ENCODE data around the gene MDM2. TPM values are rescaled to one million over a fixed set of nuclear protein-coding genes. Genes with fewer than 3 reads are reported as not detected.

The MDM2 gene
- total and polyA plus RNA-seq, 2 experiments from 2014 or later = 80.4 to 111 TPM

DNA sequence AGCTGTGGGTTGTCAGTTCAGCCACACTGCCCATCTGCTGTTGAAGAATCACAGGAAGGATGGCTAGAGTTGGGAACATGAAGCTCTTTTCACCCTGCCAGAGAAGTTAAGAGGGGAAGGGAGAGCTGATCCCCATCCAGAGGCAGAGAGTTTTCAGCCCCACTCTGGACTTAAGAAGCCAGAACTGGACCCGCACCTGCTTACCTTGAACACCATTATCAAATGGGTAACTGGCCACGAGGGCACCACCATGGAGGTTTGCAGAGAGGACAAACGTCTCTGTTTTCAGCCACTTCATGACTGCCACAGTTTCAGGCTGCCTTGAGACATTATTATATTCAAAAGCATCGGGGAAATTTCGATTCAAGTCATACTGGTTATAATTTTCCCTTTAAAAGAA is 62.0 kb downstream of the MDM2 start:
- TF ChIP-seq EZH2 (IDR thresholded peaks at IDR 0.05; ENCODE audit: insufficient read depth, poor library complexity, severe bottlenecking) (no peak), EZH2phosphoT487 (IDR thresholded peaks at IDR 0.05; ENCODE audit: insufficient read depth, low read depth) (no peak)
- Histone ChIP-seq H3K9ac (no peak overlapping the region), H3K4me3 (no peak overlapping the region), H3K79me2 (ENCODE audit: insufficient read depth) (no peaks in the 10 kb centered on the region), H3K9me2 (ENCODE audit: insufficient read depth) (no peaks in the 10 kb centered on the region), H3K4me2 (ENCODE audit: unreplicated experiment) (no peak overlapping the region), H4K20me1 (ENCODE audit: insufficient read depth) (no peaks in the 10 kb centered on the region), H3K9me3 (ENCODE audit: low read depth) (no peaks in the 10 kb centered on the region), H3K27ac (no peak overlapping the region), H3K27me3 (replicated peaks; ENCODE audit: insufficient read depth) (no peaks in the 10 kb centered on the region), H3F3A (ENCODE audit: insufficient read depth) (no peaks in the 10 kb centered on the region), H3K36me3 (ENCODE audit: low read depth) (no peaks in the 10 kb centered on the region), H3K4me1 (ENCODE audit: insufficient read depth) (0 out of 2 replicates have a peak, but pooled peaks cover 5% of the 10 kb centered on the region), H2AFZ (no peak overlapping the region)
- 69 to 77% methylated on average over 5 of the region's 5 CpGs for WGBS, 2 experiments (ENCODE audit: low coverage in 1 of 2, low lambda C conversion rate in 2 of 2, missing lambda C conversion rate in 2 of 2)
- in situ Hi-C loops (cut with MboI) = loop anchor here (25.0 kb wide), 1 partner anchor 367 kb away; the partner anchor contains the start of gene CPSF6
- no peak for DNase-seq

DNA sequence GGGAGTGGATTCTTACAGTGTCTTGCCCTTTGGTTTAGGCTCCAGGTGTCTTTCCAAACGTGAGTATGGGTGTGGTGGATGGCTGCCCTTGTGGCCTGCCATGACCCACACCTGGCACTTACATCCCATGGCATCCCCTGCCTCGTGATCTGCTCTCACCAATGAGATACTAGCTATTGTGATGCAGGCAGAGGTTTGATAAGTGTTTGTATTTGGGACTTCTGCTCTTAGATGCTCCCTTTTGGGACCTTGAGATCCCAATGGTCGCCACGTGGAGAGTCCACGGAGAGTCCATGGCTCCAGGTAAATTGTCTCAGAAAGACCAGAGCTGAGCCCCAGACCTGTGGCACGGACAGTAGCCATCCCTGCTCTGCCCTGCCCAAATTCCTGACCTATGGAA is 62.5 kb downstream of the MDM2 start:
- Histone ChIP-seq H3K9me2 (ENCODE audit: insufficient read depth) (no peaks in the 10 kb centered on the region), H3K36me3 (ENCODE audit: low read depth) (no peaks in the 10 kb centered on the region), H3K27me3 (replicated peaks; ENCODE audit: insufficient read depth) (no peaks in the 10 kb centered on the region), H3F3A (ENCODE audit: insufficient read depth) (no peaks in the 10 kb centered on the region), H3K9me3 (ENCODE audit: low read depth) (no peaks in the 10 kb centered on the region), H3K4me2 (ENCODE audit: unreplicated experiment) (no peak overlapping the region), H3K4me3 (no peak overlapping the region), H3K9ac (no peak overlapping the region), H4K20me1 (ENCODE audit: insufficient read depth) (no peaks in the 10 kb centered on the region), H3K27ac (no peak overlapping the region), H2AFZ (no peak overlapping the region), H3K4me1 (ENCODE audit: insufficient read depth) (0 out of 2 replicates have a peak, but pooled peaks cover 3% of the 10 kb centered on the region), H3K79me2 (ENCODE audit: insufficient read depth) (no peaks in the 10 kb centered on the region)
- WGBS, 2 experiments (ENCODE audit: low coverage in 1 of 2, low lambda C conversion rate in 2 of 2, missing lambda C conversion rate in 2 of 2) = 68 to 70% methylated on average over 6 of the region's 6 CpGs
- no peak for DNase-seq
- TF ChIP-seq EZH2 (IDR thresholded peaks at IDR 0.05; ENCODE audit: insufficient read depth, poor library complexity, severe bottlenecking) (no peak), EZH2phosphoT487 (IDR thresholded peaks at IDR 0.05; ENCODE audit: insufficient read depth, low read depth) (no peak)
- in situ Hi-C loops (cut with MboI) = loop anchor here (25.0 kb wide), 1 partner anchor 367 kb away; the partner anchor contains the start of gene CPSF6

DNA sequence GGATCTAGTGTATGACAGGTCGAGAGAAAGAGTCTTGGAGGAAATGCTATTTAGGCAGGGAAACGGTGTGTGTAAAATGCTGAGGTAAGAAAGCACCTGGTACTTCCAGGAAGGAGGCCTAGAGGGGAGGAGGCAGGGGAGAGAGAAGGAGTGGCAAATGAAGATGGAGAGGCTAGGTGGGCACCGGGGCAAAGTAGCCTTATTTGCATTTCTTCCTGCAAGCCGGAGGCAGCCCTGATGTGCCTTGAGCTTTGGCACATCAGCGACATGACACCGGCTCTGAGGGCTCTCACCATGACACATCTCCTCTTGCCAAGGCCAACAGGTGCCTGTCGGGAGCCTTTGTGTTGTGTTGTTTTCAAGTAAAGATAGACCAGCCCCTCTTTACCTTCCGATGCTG is 63.4 kb downstream of the MDM2 start:
- Histone ChIP-seq H3K79me2 (ENCODE audit: insufficient read depth) (no peaks in the 10 kb centered on the region), H3K27ac (no peak overlapping the region), H3F3A (ENCODE audit: insufficient read depth) (no peaks in the 10 kb centered on the region), H3K9ac (no peak overlapping the region), H4K20me1 (ENCODE audit: insufficient read depth) (no peaks in the 10 kb centered on the region), H3K27me3 (replicated peaks; ENCODE audit: insufficient read depth) (no peaks in the 10 kb centered on the region), H3K4me2 (ENCODE audit: unreplicated experiment) (no peak overlapping the region), H3K36me3 (ENCODE audit: low read depth) (no peaks in the 10 kb centered on the region), H3K4me3 (no peak overlapping the region), H3K4me1 (ENCODE audit: insufficient read depth) (no peaks in the 10 kb centered on the region), H3K9me3 (ENCODE audit: low read depth) (no peaks in the 10 kb centered on the region), H3K9me2 (ENCODE audit: insufficient read depth) (no peaks in the 10 kb centered on the region), H2AFZ (no peak overlapping the region)
- TF ChIP-seq EZH2 (IDR thresholded peaks at IDR 0.05; ENCODE audit: insufficient read depth, poor library complexity, severe bottlenecking) (no peak), EZH2phosphoT487 (IDR thresholded peaks at IDR 0.05; ENCODE audit: insufficient read depth, low read depth) (no peak)
- no peak for DNase-seq
- in situ Hi-C loops (cut with MboI) = loop anchor here (25.0 kb wide), 1 partner anchor 366 kb away; the partner anchor contains the start of gene CPSF6
- WGBS, 2 experiments (ENCODE audit: low coverage in 1 of 2, low lambda C conversion rate in 2 of 2, missing lambda C conversion rate in 2 of 2) = 74 to 75% methylated on average over 8 of the region's 8 CpGs

DNA sequence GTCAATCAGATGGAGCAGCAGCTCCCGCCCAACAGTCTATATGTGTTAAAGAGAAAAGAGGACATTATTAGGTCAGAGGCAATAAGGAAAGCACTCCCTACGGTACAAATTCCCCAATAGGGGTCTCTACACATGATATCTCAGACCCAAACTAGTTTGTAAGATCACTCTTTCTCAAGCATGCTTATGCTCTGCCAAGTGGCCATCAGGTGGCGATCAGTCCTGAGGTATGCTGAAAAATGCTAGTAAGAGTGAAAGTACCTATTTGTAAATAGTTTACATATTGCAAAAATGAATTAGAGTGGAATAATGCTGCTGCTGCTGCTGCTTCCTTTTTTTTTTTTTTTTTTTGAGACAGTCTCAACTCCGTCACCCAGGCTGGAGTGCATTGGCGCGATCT is 63.9 kb downstream of the MDM2 start:
- H3K9me3 ChIP-seq (ENCODE audit: low read depth) = no peaks in the 10 kb centered on the region
- H3K36me3 ChIP-seq (ENCODE audit: low read depth) = no peaks in the 10 kb centered on the region
- 81 to 82% methylated on average over 6 of the region's 6 CpGs for WGBS, 2 experiments (ENCODE audit: low coverage in 1 of 2, low lambda C conversion rate in 2 of 2, missing lambda C conversion rate in 2 of 2)
- in situ Hi-C loops (cut with MboI) = loop anchor here (25.0 kb wide), 1 partner anchor 365 kb away; the partner anchor contains the start of gene CPSF6
- H3K4me3 ChIP-seq = no peak overlapping the region
- no peaks in the 10 kb centered on the region for H3K27me3 ChIP-seq (replicated peaks; ENCODE audit: insufficient read depth)
- H2AFZ ChIP-seq = no peak overlapping the region
- no peaks in the 10 kb centered on the region for H3K9me2 ChIP-seq (ENCODE audit: insufficient read depth)
- no peak overlapping the region for H3K27ac ChIP-seq
- no peaks in the 10 kb centered on the region for H3K4me1 ChIP-seq (ENCODE audit: insufficient read depth)
- H3K79me2 ChIP-seq (ENCODE audit: insufficient read depth) = no peaks in the 10 kb centered on the region
- no peaks in the 10 kb centered on the region for H3F3A ChIP-seq (ENCODE audit: insufficient read depth)
- TF ChIP-seq EZH2phosphoT487 (IDR thresholded peaks at IDR 0.05; ENCODE audit: insufficient read depth, low read depth) = no peak
- TF ChIP-seq EZH2 (IDR thresholded peaks at IDR 0.05; ENCODE audit: insufficient read depth, poor library complexity, severe bottlenecking) = no peak
- no peak overlapping the region for H3K9ac ChIP-seq
- peak; percentile 22 for DNase-seq
- no peak overlapping the region for H3K4me2 ChIP-seq (ENCODE audit: unreplicated experiment)
- no peaks in the 10 kb centered on the region for H4K20me1 ChIP-seq (ENCODE audit: insufficient read depth)
